Right renal cortex interstitium (tissue), 3 donors: ENCODE measurements around the gene C20orf173. TPM values are rescaled to one million over a fixed set of nuclear protein-coding genes. Genes with fewer than 3 reads are reported as not detected.
"Not testable (repeated sequence)": the region's sequence is repeated elsewhere in the genome, so short reads cannot be mapped to it uniquely, and the experiment has no call there.

ENCODE experiments used
- DNase-seq, 3 donors: peaks; one replicate each; pipeline ENCODE4 v3.0.0-alpha.2; 2013; ENCODE audit warnings: low read depth in 3 of 3, low spot score in 2 of 3
- polyA plus RNA-seq, 3 donors: library from polyadenylated mRNA; unstranded; fragments of 120-200 nt; gene quantifications; one replicate each; pipeline ENCODE4 v1.2.1, GENCODE V29; 2013; ENCODE audit not compliant: insufficient read length in 3 of 3

The C20orf173 gene
- not detected for polyA plus RNA-seq

GRCh38 chr20:35529552-35529951 lies at the start of gene C20orf173:
Gene C20orf173 (minus strand): TSS chr20:35529652. CDS start chr20:35529373, 279 bp downstream.
- DNase-seq = no peak

GRCh38 chr20:35579196-35579595 lies 49.7 kb upstream of the C20orf173 start:
- no peak for DNase-seq

- no peak for DNase-seq
Measured at GRCh38 chr20:35578469-35578868, 49.0 kb upstream of the C20orf173 start.

- DNase-seq = no peak
Measured at GRCh38 chr20:35576816-35577215, 47.4 kb upstream of the C20orf173 start.

GRCh38 chr20:35575958-35576357 lies 46.5 kb upstream of the C20orf173 start:
- DNase-seq = no peak

GRCh38 chr20:35572838-35573237 lies 43.4 kb upstream of the C20orf173 start:
- DNase-seq = no peak

GRCh38 chr20:35571555-35571954 lies 42.1 kb upstream of the C20orf173 start:
- DNase-seq = no peak

GRCh38 chr20:35568645-35569044 lies 39.2 kb upstream of the C20orf173 start:
- peak in 1 of 3 donors; percentile 3 for DNase-seq

GRCh38 chr20:35564905-35565304 lies 35.5 kb upstream of the C20orf173 start:
- no peak for DNase-seq

GRCh38 chr20:35563834-35564233 lies 34.4 kb upstream of the C20orf173 start:
- DNase-seq = no peak

- no peak for DNase-seq
Measured at GRCh38 chr20:35562541-35563110, 33.2 kb upstream of the C20orf173 start.

GRCh38 chr20:35561671-35562070 lies 32.2 kb upstream of the C20orf173 start:
- DNase-seq = no peak

GRCh38 chr20:35561268-35561667 lies 31.8 kb upstream of the C20orf173 start:
- DNase-seq = no peak

- no peak for DNase-seq
Measured at GRCh38 chr20:35560541-35560940, 31.1 kb upstream of the C20orf173 start.

- no peak for DNase-seq
Measured at GRCh38 chr20:35560105-35560511, 30.7 kb upstream of the C20orf173 start.

GRCh38 chr20:35559042-35559693 lies 29.7 kb upstream of the C20orf173 start:
- no peak for DNase-seq

GRCh38 chr20:35558451-35558850 lies 29.0 kb upstream of the C20orf173 start:
- no peak for DNase-seq

- DNase-seq = no peak
Measured at GRCh38 chr20:35556871-35557270, 27.4 kb upstream of the C20orf173 start.

- DNase-seq = no peak
Measured at GRCh38 chr20:35555951-35556645, 26.6 kb upstream of the C20orf173 start.

GRCh38 chr20:35555461-35555860 lies 26.0 kb upstream of the C20orf173 start:
- DNase-seq = not testable (repeated sequence)

GRCh38 chr20:35552914-35553313 lies 23.5 kb upstream of the C20orf173 start:
- DNase-seq = no peak

GRCh38 chr20:35551503-35551902 lies 22.1 kb upstream of the C20orf173 start:
- no peak for DNase-seq
